Cardiac septum (tissue), 1 donor: Measurements from ENCODE around the gene MRPS6. TPM values are rescaled to one million over a fixed set of nuclear protein-coding genes. Genes with fewer than 3 reads are reported as not detected.

ENCODE experiments used
- DNase-seq: peaks from one replicate; pipeline ENCODE4 v3.0.0-alpha.2; 2020; ENCODE audit warnings: low spot score
- intact Hi-C: fragments of 100-400 bp; cut with DNase I; formaldehyde crosslinking; loops from one replicate; pipeline ENCODE4 v1.14.0; 2022
- total RNA-seq: library from RNA; stranded (reverse); fragmentation: NEBNext Ultra II Directional; extraction: Animal tissue kit (Norgen Biotek cat#: 25700); gene quantifications from one replicate; pipeline ENCODE4 v1.2.1, GENCODE V29; 2021
- donor health status: DM: no; HTN: no; CAD: no.

Gene MRPS6
- total RNA-seq, 1 donor from 2014 or later = 30.2 TPM

GRCh38 chr21:34092262-34092921 lies 19.0 kb downstream of the MRPS6 start:
- DNase-seq = no peak
- intact Hi-C loops = no loop called here

GRCh38 chr21:34093083-34093482 lies 19.7 kb downstream of the MRPS6 start:
- intact Hi-C loops = no loop called here
- no peak for DNase-seq

GRCh38 chr21:34094949-34095348 lies 21.6 kb downstream of the MRPS6 start:
- no peak for DNase-seq
- intact Hi-C loops = no loop called here

DNA sequence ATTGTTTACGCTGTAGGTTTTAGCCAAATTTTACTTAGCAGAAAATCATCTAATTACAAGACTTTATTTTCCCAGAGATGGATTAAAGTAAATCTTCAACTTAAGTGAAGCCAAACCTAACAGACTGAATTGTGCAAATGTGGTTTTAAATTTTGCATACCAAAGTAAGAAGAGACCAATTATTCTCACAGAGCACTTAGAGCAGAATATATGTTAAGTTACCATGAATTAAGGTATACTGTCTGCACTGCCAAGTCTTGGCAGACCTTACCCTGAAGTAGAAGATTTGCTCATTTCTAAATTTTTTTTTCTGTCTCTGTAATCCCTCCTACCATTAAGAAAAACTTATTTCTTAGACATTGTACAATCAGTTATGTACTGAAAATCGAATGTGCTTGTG lies 24.1 kb downstream of the MRPS6 start:
- intact Hi-C loops = no loop called here

GRCh38 chr21:34100337-34100736 lies 27.0 kb downstream of the MRPS6 start:
- intact Hi-C loops = no loop called here
- DNase-seq = no peak

More for the DNA sequence above, 24.1 kb downstream of the MRPS6 start:
- DNase-seq = no peak

DNA sequence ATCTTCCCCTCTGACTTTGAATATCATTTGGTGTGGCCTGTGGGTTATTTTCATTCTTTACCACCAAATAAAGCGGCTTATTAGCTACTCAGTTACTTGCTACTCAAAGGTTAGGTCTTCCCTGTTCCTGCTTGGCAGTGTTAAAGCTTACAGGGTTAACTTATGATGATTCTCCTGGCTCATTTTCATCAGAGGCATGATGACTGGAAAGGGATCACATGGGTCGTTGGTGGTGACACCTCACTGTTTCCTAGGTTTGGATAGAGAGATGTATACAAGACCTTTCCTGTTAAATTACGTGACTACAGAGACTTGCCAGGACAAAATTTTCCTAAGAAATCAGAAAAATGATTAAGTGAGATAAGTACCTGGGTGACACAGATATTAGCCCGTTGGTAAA lies 27.4 kb downstream of the MRPS6 start:
- intact Hi-C loops = no loop called here
- no peak for DNase-seq

- intact Hi-C loops = no loop called here
- no peak for DNase-seq
Observed at GRCh38 chr21:34105947-34106541, 32.7 kb downstream of the MRPS6 start.

DNA sequence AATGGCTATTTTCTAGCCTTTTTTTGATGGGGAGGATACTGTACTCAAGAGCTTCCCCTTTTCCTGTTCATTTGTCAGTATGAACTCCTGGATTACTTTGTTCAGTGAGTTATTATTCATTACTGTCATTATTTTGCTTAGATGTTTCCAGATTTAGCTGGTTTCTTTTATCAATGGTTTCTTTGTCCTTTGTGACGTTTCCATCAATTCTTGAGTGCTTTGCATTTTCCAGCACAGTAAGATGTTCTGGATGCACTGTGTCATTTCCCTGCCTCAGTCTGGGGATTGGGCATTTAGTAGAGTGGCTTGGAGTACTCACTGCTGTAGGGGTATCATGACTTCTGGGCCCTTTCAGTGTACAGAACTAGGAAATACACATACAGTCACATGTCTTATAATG lies 34.2 kb downstream of the MRPS6 start:
- intact Hi-C loops = no loop called here
- no peak for DNase-seq

GRCh38 chr21:34109075-34109474 lies 35.7 kb downstream of the MRPS6 start:
- no peak for DNase-seq
- intact Hi-C loops = no loop called here

- intact Hi-C loops = no loop called here
- no peak for DNase-seq
Observed at GRCh38 chr21:34110594-34111202, 37.3 kb downstream of the MRPS6 start.

DNA sequence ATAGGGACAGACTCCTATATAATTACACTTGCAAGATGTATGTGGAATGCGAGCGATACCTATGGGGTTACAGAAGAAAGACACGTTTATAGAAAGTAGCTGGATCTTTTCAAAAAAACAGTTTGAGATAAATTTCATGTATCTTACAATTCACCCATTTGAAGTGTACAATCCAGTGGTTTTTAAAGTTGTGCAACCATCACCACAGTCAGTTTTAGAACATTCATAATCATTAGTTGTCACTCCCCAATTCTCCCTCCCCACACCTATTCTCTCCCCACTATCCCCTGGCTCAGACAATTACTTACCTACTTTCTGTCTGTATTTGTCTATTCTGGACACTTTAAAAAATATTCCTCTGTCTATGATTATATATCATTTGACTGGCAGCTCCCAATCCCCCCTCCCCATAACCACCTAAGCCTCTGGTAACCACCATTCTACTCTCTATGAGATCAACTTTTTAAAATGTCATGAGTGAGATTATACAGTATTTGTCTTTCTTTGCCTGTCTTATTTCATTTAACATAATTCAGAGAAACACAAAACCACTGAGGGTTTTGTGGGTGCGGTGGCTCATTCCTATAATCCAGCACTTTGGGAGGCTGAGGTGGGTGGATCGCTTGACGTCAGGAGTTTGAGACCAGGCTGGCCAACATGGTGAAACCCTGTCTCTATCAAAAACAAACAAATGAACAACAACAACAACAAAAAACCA lies 39.1 kb downstream of the MRPS6 start:
- no peak for DNase-seq
- intact Hi-C loops = no loop called here

GRCh38 chr21:34113842-34114241 lies 40.5 kb downstream of the MRPS6 start:
- intact Hi-C loops = no loop called here
- no peak for DNase-seq

- no peak for DNase-seq
Observed at GRCh38 chr21:34115160-34115559, 41.8 kb downstream of the MRPS6 start.

GRCh38 chr21:34116569-34116968 lies 43.2 kb downstream of the MRPS6 start:
- no peak for DNase-seq
- intact Hi-C loops = no loop called here

More at GRCh38 chr21:34115160-34115559, 41.8 kb downstream of the MRPS6 start:
- intact Hi-C loops = no loop called here

GRCh38 chr21:34120867-34121266 lies 47.5 kb downstream of the MRPS6 start:
- intact Hi-C loops = no loop called here
- no peak for DNase-seq

GRCh38 chr21:34122047-34122446 lies 48.7 kb downstream of the MRPS6 start:
- intact Hi-C loops = no loop called here
- no peak for DNase-seq

GRCh38 chr21:34123609-34124008 lies 50.2 kb downstream of the MRPS6 start:
- no peak for DNase-seq
- intact Hi-C loops = no loop called here

GRCh38 chr21:34126269-34126668 lies 52.9 kb downstream of the MRPS6 start:
- intact Hi-C loops = loop anchor here (5.0 kb wide), 3 partner anchors 54 to 221 kb away; partner anchors contain the start of genes MRPS6 and SLC5A3
- DNase-seq = no peak

DNA sequence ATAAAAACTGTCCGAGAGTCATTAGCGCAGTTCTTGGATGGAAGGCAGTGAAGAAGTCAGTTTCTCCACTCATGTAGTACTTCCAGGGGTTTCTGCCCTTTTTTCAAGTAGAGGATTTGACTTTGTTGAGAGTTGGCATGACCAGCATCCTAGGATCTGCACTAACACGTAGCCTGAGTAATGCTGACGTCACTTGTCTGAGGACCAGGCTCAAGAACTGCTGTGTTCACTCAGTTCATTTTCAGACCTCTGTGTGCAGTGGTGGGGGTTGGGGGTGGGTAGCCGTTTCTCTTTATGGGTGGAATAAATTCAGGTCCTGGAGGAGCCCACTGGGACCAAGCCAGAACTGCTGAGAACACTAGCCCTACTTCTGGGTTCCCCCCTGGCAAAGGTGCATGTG lies 53.3 kb downstream of the MRPS6 start:
- intact Hi-C loops = loop anchor here (5.0 kb wide), 3 partner anchors 54 to 221 kb away; partner anchors contain the start of genes MRPS6 and SLC5A3
- no peak for DNase-seq

DNA sequence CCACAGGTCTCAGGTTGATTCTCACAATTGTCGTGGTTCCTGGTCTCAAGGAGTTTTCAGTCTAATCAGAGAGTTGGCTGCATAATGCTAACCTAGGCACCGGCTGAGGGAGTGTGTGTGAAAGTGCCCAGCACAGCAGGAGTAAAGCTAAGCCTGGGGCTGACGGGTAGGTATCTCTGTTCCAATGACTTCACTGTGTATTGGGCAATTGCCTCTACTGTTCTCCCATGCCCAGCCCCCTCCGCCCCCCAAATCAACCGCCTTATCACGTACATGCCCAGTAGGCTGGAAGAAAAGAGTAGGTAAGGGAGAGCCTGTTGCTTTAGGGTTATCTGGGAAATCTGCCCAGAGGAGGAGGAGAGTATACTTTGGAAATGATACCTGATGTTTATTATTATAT lies 54.7 kb downstream of the MRPS6 start:
- intact Hi-C loops = loop anchor here (5.0 kb wide), 3 partner anchors 56 to 219 kb away; partner anchors contain the start of genes MRPS6 and SLC5A3
- DNase-seq = no peak
